ENCODE results near the gene KRT84.

GRCh38 chr12:52360106-52360662, 25.3 kb downstream of the KRT84 start:
- TF ChIP-seq, protein P1, sequence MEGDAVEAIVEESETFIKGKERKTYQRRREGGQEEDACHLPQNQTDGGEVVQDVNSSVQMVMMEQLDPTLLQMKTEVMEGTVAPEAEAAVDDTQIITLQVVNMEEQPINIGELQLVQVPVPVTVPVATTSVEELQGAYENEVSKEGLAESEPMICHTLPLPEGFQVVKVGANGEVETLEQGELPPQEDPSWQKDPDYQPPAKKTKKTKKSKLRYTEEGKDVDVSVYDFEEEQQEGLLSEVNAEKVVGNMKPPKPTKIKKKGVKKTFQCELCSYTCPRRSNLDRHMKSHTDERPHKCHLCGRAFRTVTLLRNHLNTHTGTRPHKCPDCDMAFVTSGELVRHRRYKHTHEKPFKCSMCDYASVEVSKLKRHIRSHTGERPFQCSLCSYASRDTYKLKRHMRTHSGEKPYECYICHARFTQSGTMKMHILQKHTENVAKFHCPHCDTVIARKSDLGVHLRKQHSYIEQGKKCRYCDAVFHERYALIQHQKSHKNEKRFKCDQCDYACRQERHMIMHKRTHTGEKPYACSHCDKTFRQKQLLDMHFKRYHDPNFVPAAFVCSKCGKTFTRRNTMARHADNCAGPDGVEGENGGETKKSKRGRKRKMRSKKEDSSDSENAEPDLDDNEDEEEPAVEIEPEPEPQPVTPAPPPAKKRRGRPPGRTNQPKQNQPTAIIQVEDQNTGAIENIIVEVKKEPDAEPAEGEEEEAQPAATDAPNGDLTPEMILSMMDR (IDR thresholded peaks at IDR 0.05 in 2 of 3, conservative IDR thresholded peaks at IDR 0.05 in 1 of 3; ENCODE audit: borderline replicate concordance in 1 of 3, insufficient read depth in 1 of 3, low read depth in 2 of 3, low read length in 2 of 3), result no peak
- TF ChIP-seq JUND (IDR thresholded peaks at IDR 0.05) (no peak), RAD21 (IDR thresholded peaks at IDR 0.05; ENCODE audit: low read depth) (no peak), EZH2 (IDR thresholded peaks at IDR 0.05) (no peak), EGR1 (IDR thresholded peaks at IDR 0.05; ENCODE audit: low read depth) (no peak), POLR2A (IDR thresholded peaks at IDR 0.05; ENCODE audit: borderline replicate concordance, extremely low read depth, insufficient read depth, insufficient read length) (no peak), ZFX (IDR thresholded peaks at IDR 0.05) (no peak), POLR2AphosphoS5 (IDR thresholded peaks at IDR 0.05; ENCODE audit: low read depth, low read length) (no peak), SRF (IDR thresholded peaks at IDR 0.05; ENCODE audit: low read depth) (no peak), YY1 (IDR thresholded peaks at IDR 0.05; ENCODE audit: extremely low read depth, insufficient replicate concordance, low read depth, low read length) (no peak), MAX (IDR thresholded peaks at IDR 0.05) (no peak)

All from HCT116 (cell line).